ENCODE measurements around the gene PDP2.

GRCh38 chr16:66933776-66934137 lies 53.4 kb downstream of the PDP2 start:
- TF ChIP-seq CTCF (IDR thresholded peaks at IDR 0.05; ENCODE audit: low read depth, low read length, poor library complexity, severe bottlenecking) (no peak), EZH2phosphoT487 (IDR thresholded peaks at IDR 0.05; ENCODE audit: borderline replicate concordance, low read length) (no peak)
